ENCODE data around the gene MYOZ1. TPM values are rescaled to one million over a fixed set of nuclear protein-coding genes. Genes with fewer than 3 reads are reported as not detected.

Gene MYOZ1
- total and polyA plus RNA-seq, 2 donors (not counting 1 experiment from before 2014, with no cell fraction given): not detected

DNA sequence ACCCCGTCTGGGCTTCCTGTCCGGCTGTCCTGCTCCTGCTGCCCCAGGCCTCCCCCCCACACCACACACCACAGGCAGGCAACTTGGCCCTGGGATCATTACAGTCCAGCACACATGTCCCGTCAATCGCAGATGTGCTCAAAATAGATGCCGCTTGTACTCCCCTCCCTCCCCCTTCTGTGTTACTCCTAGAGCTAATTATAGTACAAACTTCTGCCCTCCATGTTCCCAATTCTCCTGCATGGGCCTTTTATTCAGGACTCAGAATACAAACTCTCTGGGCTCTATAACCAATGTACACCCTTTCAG is 14.7 kb upstream of the MYOZ1 start, which contains the start of gene SYNPO2L:
Gene SYNPO2L, minus strand, starts transcription at position 40 of the 309 bp plus-strand sequence. CDS start 107 bp downstream, outside the sequence.
- Mint-ChIP-seq H3K27ac (no peak within 1 kb of the TSS), H3K4me3 (no peak within 1 kb of the TSS), H3K27me3 (no peaks in the 10 kb centered on the region), H3K4me1 (no peaks in the 10 kb centered on the region), H3K9me3 (ENCODE audit: insufficient read depth) (no peaks in the 10 kb centered on the region)
- DNase-seq (no peak), ATAC-seq (ENCODE audit: low read depth) (no peak)
- no peaks in the 10 kb centered on the region for H3K79me2 ChIP-seq (ENCODE audit: control insufficient read depth, insufficient read depth, low read length)
- no peak within 1 kb of the TSS for H3K9ac ChIP-seq (ENCODE audit: low read length)
- no peak within 1 kb of the TSS for H3K4me2 ChIP-seq (replicated peaks; ENCODE audit: low read depth, low read length, poor library complexity, severe bottlenecking)
- H3K4me1 ChIP-seq (ENCODE audit: control insufficient read depth in 2 of 2, insufficient read depth in 2 of 2, low read length in 2 of 2): no peaks in the 10 kb centered on the region
- H3K27me3 ChIP-seq (replicated peaks in 1 of 4; ENCODE audit: control extremely low read depth in 1 of 4, control insufficient read depth in 3 of 4, insufficient read depth in 4 of 4, low read length in 3 of 4): no peaks in the 10 kb centered on the region
- intact Hi-C loops (cut with micrococcal nuclease): no loop called here
- 85% methylated on average over 5 of the region's 5 CpGs for WGBS (ENCODE audit: insufficient coverage)
- ChIA-PET CTCF (interaction anchor here (1.6 kb wide), 1 partner anchor 129 kb away, joined by 3 read pairs; no protein-coding TSS in a partner anchor), POLR2A (no interaction called here)
- no peak within 1 kb of the TSS for H3K4me3 ChIP-seq (ENCODE audit: control extremely low read depth in 1 of 5, extremely low read depth in 1 of 5, insufficient read depth in 1 of 5, low read depth in 2 of 5, low read length in 4 of 5)
- H3K27ac ChIP-seq (ENCODE audit: low read length in 2 of 2): no peak within 1 kb of the TSS
- H3K36me3 ChIP-seq (replicated peaks in 1 of 2; ENCODE audit: control extremely low read depth in 1 of 2, control insufficient read depth in 1 of 2, extremely low read depth in 1 of 2, insufficient read depth in 2 of 2, low read length in 1 of 2): no peaks in the 10 kb centered on the region
- no peak for TF ChIP-seq EZH2 (IDR thresholded peaks at IDR 0.05; ENCODE audit: borderline replicate concordance, insufficient read depth, low read depth, low read length, poor library complexity, severe bottlenecking)
- TF ChIP-seq CTCF (IDR thresholded peaks at IDR 0.05): no peak
- H2AFZ ChIP-seq (ENCODE audit: insufficient read depth, low read depth, low read length, poor library complexity, severe bottlenecking): no peak within 1 kb of the TSS
- no peaks in the 10 kb centered on the region for H3K9me3 ChIP-seq (ENCODE audit: control extremely low read depth in 1 of 3, control insufficient read depth in 2 of 3, insufficient read depth in 1 of 3, low read length in 2 of 3)
- H4K20me1 ChIP-seq (ENCODE audit: control insufficient read depth, insufficient read depth, low read length, poor library complexity, severe bottlenecking): no peaks in the 10 kb centered on the region

- H3K9me3 ChIP-seq (ENCODE audit: control extremely low read depth in 1 of 3, control insufficient read depth in 2 of 3, insufficient read depth in 1 of 3, low read length in 2 of 3): no peaks in the 10 kb centered on the region
- H3K4me1 ChIP-seq (ENCODE audit: control insufficient read depth in 2 of 2, insufficient read depth in 2 of 2, low read length in 2 of 2): no peaks in the 10 kb centered on the region
- Mint-ChIP-seq H3K9me3 (ENCODE audit: insufficient read depth) (no peaks in the 10 kb centered on the region), H3K27me3 (no peaks in the 10 kb centered on the region), H3K27ac (no peak overlapping the region), H3K4me1 (peaks cover 4% of the 10 kb centered on the region), H3K4me3 (no peak overlapping the region)
- H3K27ac ChIP-seq (ENCODE audit: low read length in 2 of 2): no peak overlapping the region
- WGBS (ENCODE audit: insufficient coverage): 24% methylated on average over 11 of the region's 12 CpGs
- CTCF ChIA-PET: no interaction called here
- no peak for TF ChIP-seq EZH2 (IDR thresholded peaks at IDR 0.05; ENCODE audit: borderline replicate concordance, insufficient read depth, low read depth, low read length, poor library complexity, severe bottlenecking)
- no peak for TF ChIP-seq CTCF (IDR thresholded peaks at IDR 0.05)
- intact Hi-C loops (cut with micrococcal nuclease): no loop called here
- H4K20me1 ChIP-seq (ENCODE audit: control insufficient read depth, insufficient read depth, low read length, poor library complexity, severe bottlenecking): no peaks in the 10 kb centered on the region
- H3K79me2 ChIP-seq (ENCODE audit: control insufficient read depth, insufficient read depth, low read length): no peaks in the 10 kb centered on the region
- ATAC-seq (ENCODE audit: low read depth): no peak
- no peak for DNase-seq
- H3K9ac ChIP-seq (ENCODE audit: low read length): no peak overlapping the region
- POLR2A ChIA-PET: no interaction called here
- H3K36me3 ChIP-seq (replicated peaks in 1 of 2; ENCODE audit: control extremely low read depth in 1 of 2, control insufficient read depth in 1 of 2, extremely low read depth in 1 of 2, insufficient read depth in 2 of 2, low read length in 1 of 2): no peaks in the 10 kb centered on the region
- no peak overlapping the region for H2AFZ ChIP-seq (ENCODE audit: insufficient read depth, low read depth, low read length, poor library complexity, severe bottlenecking)
- no peak overlapping the region for H3K4me2 ChIP-seq (replicated peaks; ENCODE audit: low read depth, low read length, poor library complexity, severe bottlenecking)
- no peaks in the 10 kb centered on the region for H3K27me3 ChIP-seq (replicated peaks in 1 of 4; ENCODE audit: control extremely low read depth in 1 of 4, control insufficient read depth in 3 of 4, insufficient read depth in 4 of 4, low read length in 3 of 4)
- no peak overlapping the region for H3K4me3 ChIP-seq (ENCODE audit: control extremely low read depth in 1 of 5, extremely low read depth in 1 of 5, insufficient read depth in 1 of 5, low read depth in 2 of 5, low read length in 4 of 5)
These were observed 14.1 kb upstream of the MYOZ1 start for GRCh38 chr10:73655257-73655989.

All from B cell (primary cell).